HCT116 (cell line): ENCODE data around the gene PLA2G2F. TPM values are rescaled to one million over a fixed set of nuclear protein-coding genes. Genes with fewer than 3 reads are reported as not detected.

Experiments used
- ATAC-seq: fragments of 200-7000 bp; cut with Tn5 transposase; 2 replicates; pipeline ENCODE4 v1.9.1; 2020; ENCODE audit warnings: mild to moderate bottlenecking, moderate library complexity
- BruUV-seq: library from RNA; stranded (reverse); fragments of 400-500 nt; replicated peaks from 2 replicates; lab custom pipeline; 2021; lab: Mats Ljungman, UMichigan
- CTCF ChIA-PET: fragments of 300-600 bp; sonication (Branson Sonifier 250); formaldehyde crosslinking; loops from one replicate; lab custom pipeline; 2021; ENCODE audit warnings: antibody characterized with exemption; lab: Charles Lee
- POLR2A ChIA-PET: fragments of 300-600, 350-600 bp; sonication (Branson Sonifier 250); formaldehyde crosslinking; loops from one replicate; lab custom pipeline; 2021; ENCODE audit warnings: antibody characterized with exemption; lab: Charles Lee
- RAD21 ChIA-PET, 2 experiments: fragments of 300-600 bp; sonication (Branson Sonifier 250); formaldehyde crosslinking; loops; one replicate each; lab custom pipeline; 2023; ENCODE audit warnings: low total read pairs in 2 of 2; ENCODE audit not compliant: uncharacterized antibody in 2 of 2, unreplicated experiment in 2 of 2, low non-redundant PET in 1 of 2; lab: Charles Lee
- DNase-seq: peaks from one replicate; pipeline ENCODE4 v3.0.0-alpha.2; 2010; ENCODE audit warnings: low read depth, low spot score
- H2AFZ ChIP-seq: fragments of 200-600 bp; shearing (Covaris generic), sonication (generic); 2 replicates; pipeline ENCODE4 v1.6.1; 2017; ENCODE audit warnings: low read depth, mixed run types, mixed read lengths, antibody characterized with exemption, low read length; ENCODE audit not compliant: poor library complexity, severe bottlenecking
- H3K27ac ChIP-seq: 2 replicates; pipeline ENCODE4 v1.5.1; 2012; ENCODE audit warnings: low read depth, low read length
- H3K27me3 ChIP-seq: fragments of 200-600 bp; sonication (generic); 2 replicates; pipeline ENCODE4 v1.6.1; 2016; ENCODE audit warnings: mixed run types, low read length, mixed read lengths; ENCODE audit not compliant: insufficient read depth
- H3K36me3 ChIP-seq, 2 experiments: fragments of 200-500 bp in 1 of 2; fragments of 200-600 bp in 1 of 2; sonication (Bioruptor generic) in 1 of 2; sonication (generic) in 1 of 2; 2 replicates each; pipeline versions ENCODE4 v1.5.1 to v1.6.1; 2014 to 2016; ENCODE audit warnings: low read length in 2 of 2, inconsistent platforms in 1 of 2, mixed read lengths in 1 of 2, mixed run types in 1 of 2; ENCODE audit not compliant: insufficient read depth in 2 of 2, control insufficient read depth in 1 of 2
- H3K4me1 ChIP-seq, 2 experiments: fragments of 200-600 bp in 1 of 2; sonication (generic) in 1 of 2; 2 replicates each; pipeline versions ENCODE4 v1.5.1 to v1.6.1; 2012 to 2017; ENCODE audit warnings: low read length in 2 of 2, inconsistent platforms in 1 of 2, mild to moderate bottlenecking in 1 of 2, mixed read lengths in 1 of 2, mixed run types in 1 of 2, moderate library complexity in 1 of 2; ENCODE audit not compliant: insufficient read depth in 2 of 2, control insufficient read depth in 1 of 2
- H3K4me2 ChIP-seq: fragments of 200-600 bp; sonication (generic); 2 replicates; pipeline ENCODE4 v1.6.1; 2017; ENCODE audit warnings: mixed run types, low read length, mixed read lengths
- H3K4me3 ChIP-seq, 2 experiments: fragments of 200-600 bp in 1 of 2; sonication (generic) in 1 of 2; replicated peaks in 1 of 2; 2 replicates each; pipeline ENCODE4 v1.5.1; 2011 to 2016; ENCODE audit warnings: low read length in 2 of 2, control low read depth in 1 of 2, low read depth in 1 of 2, mild to moderate bottlenecking in 1 of 2, mixed read lengths in 1 of 2, mixed run types in 1 of 2
- H3K79me2 ChIP-seq: fragments of 200-600 bp; sonication (generic); 2 replicates; pipeline ENCODE4 v1.6.1; 2017; ENCODE audit warnings: mild to moderate bottlenecking, mixed run types, low read length, moderate library complexity, mixed read lengths; ENCODE audit not compliant: insufficient read depth
- H3K9ac ChIP-seq: fragments of 200-600 bp; sonication (generic); 2 replicates; pipeline ENCODE4 v1.6.1; 2016; ENCODE audit warnings: low read length, mixed read lengths
- H3K9me2 ChIP-seq: fragments of 200-600 bp; sonication (generic), shearing (Covaris generic); 2 replicates; pipeline ENCODE4 v1.6.1; 2017; ENCODE audit warnings: mixed run types, mild to moderate bottlenecking, moderate library complexity; ENCODE audit not compliant: insufficient read depth
- H3K9me3 ChIP-seq, 2 experiments: fragments of 200-500 bp in 1 of 2; fragments of 200-600 bp in 1 of 2; sonication (Bioruptor generic) in 1 of 2; sonication (generic) in 1 of 2; 2 replicates each; pipeline ENCODE4 v1.6.1; 2014 to 2017; ENCODE audit warnings: low read length in 2 of 2, mixed read lengths in 2 of 2, inconsistent platforms in 1 of 2, low read depth in 1 of 2, mild to moderate bottlenecking in 1 of 2, mixed run types in 1 of 2, moderate library complexity in 1 of 2; ENCODE audit not compliant: control insufficient read depth in 1 of 2, insufficient read depth in 1 of 2
- H4K20me1 ChIP-seq: fragments of 200-600 bp; sonication (generic), shearing (Covaris generic); 2 replicates; pipeline ENCODE4 v1.6.1; 2017; ENCODE audit warnings: mixed run types, mild to moderate bottlenecking, moderate library complexity; ENCODE audit not compliant: insufficient read depth
- ATF3 ChIP-seq: IDR thresholded peaks from 2 replicates; pipeline ENCODE4 v1.6.1; 2012
- CTCF ChIP-seq, 3 experiments: fragments of 200-600 bp in 1 of 3; sonication (generic) in 1 of 3; IDR thresholded peaks in 2 of 3; conservative IDR thresholded peaks in 1 of 3; 2 replicates each; pipeline ENCODE4 v1.5.1; 2012 to 2017; ENCODE audit warnings: low read depth in 2 of 3, low read length in 2 of 3, antibody characterized with exemption in 1 of 3, borderline replicate concordance in 1 of 3, control low read depth in 1 of 3, mild to moderate bottlenecking in 1 of 3, mixed read lengths in 1 of 3, mixed run types in 1 of 3, moderate library complexity in 1 of 3; ENCODE audit not compliant: insufficient read depth in 1 of 3
- EGR1 ChIP-seq: IDR thresholded peaks from 2 replicates; pipeline ENCODE4 v1.6.1; 2012; ENCODE audit warnings: low read depth
- FOSL1 ChIP-seq: IDR thresholded peaks from 2 replicates; pipeline ENCODE4 v1.6.1; 2012; ENCODE audit warnings: low read depth
- JUND ChIP-seq: IDR thresholded peaks from 2 replicates; pipeline ENCODE4 v1.6.1; 2012
- MAX ChIP-seq: IDR thresholded peaks from 2 replicates; pipeline ENCODE4 v1.6.1; 2012
- POLR2A ChIP-seq: IDR thresholded peaks from 2 replicates; pipeline ENCODE4 v1.7.0; 2011; ENCODE audit warnings: borderline replicate concordance; ENCODE audit not compliant: insufficient read depth, insufficient read length; ENCODE audit errors: extremely low read depth
- POLR2AphosphoS5 ChIP-seq: IDR thresholded peaks from 2 replicates; pipeline ENCODE4 v1.6.1; 2011; ENCODE audit warnings: mild to moderate bottlenecking, low read depth, low read length, moderate library complexity
- RAD21 ChIP-seq: IDR thresholded peaks from 2 replicates; pipeline ENCODE4 v1.6.1; 2012; ENCODE audit warnings: low read depth, mild to moderate bottlenecking
- REST ChIP-seq: IDR thresholded peaks from 2 replicates; pipeline ENCODE4 v1.6.1; 2012; ENCODE audit warnings: low read depth
- SIN3A ChIP-seq: IDR thresholded peaks from 2 replicates; pipeline ENCODE4 v1.6.1; 2012; ENCODE audit warnings: low read depth
- SP1 ChIP-seq: IDR thresholded peaks from 2 replicates; pipeline ENCODE4 v1.6.1; 2012; ENCODE audit warnings: low read depth
- SRF ChIP-seq: IDR thresholded peaks from 2 replicates; pipeline ENCODE4 v1.6.1; 2012; ENCODE audit warnings: low read depth
- YY1 ChIP-seq: IDR thresholded peaks from 2 replicates; pipeline ENCODE4 v1.6.1; 2011; ENCODE audit warnings: low read length, low read depth, moderate library complexity, mild to moderate bottlenecking; ENCODE audit not compliant: insufficient replicate concordance; ENCODE audit errors: extremely low read depth
- ZNF274 ChIP-seq: fragments of 200-500 bp; sonication (Bioruptor generic); IDR thresholded peaks from 2 replicates; pipeline ENCODE4 v1.6.1; 2014; ENCODE audit warnings: mild to moderate bottlenecking, low read depth, low read length, inconsistent platforms
- intact Hi-C: fragments of 100-400 bp; cut with micrococcal nuclease; formaldehyde crosslinking; loops from 2 replicates; pipeline ENCODE4 v1.10.0; 2022
- total RNA-seq: library from RNA; stranded (reverse); gene quantifications from one replicate; pipeline ENCODE4 v1.2.1, GENCODE V29; 2021; ENCODE audit not compliant: unreplicated experiment

The PLA2G2F gene
- total RNA-seq, 1 experiment from 2014 or later, result 0.12 TPM

- no peak overlapping the region for H3K27ac ChIP-seq
- RAD21 ChIA-PET, result no interaction called here
- H3K4me3 ChIP-seq, result no peak overlapping the region
- H3K36me3 ChIP-seq, result no peaks in the 10 kb centered on the region
- no peak overlapping the region for H3K9ac ChIP-seq
- intact Hi-C loops, result no loop called here
- H4K20me1 ChIP-seq, result no peaks in the 10 kb centered on the region
- BruUV-seq, result no TSS peak
- CTCF ChIA-PET, result no interaction called here
- H3K4me1 ChIP-seq, result no peaks in the 10 kb centered on the region
- H3K9me2 ChIP-seq, result no peaks in the 10 kb centered on the region
- POLR2A ChIA-PET, result no interaction called here
- no peak overlapping the region for H2AFZ ChIP-seq
- TF ChIP-seq EGR1, result no peak
- peak; percentile 19; the same call in 1 of the 2 replicates for TF ChIP-seq SP1
- H3K79me2 ChIP-seq, result no peaks in the 10 kb centered on the region
- H3K9me3 ChIP-seq, result no peaks in the 10 kb centered on the region
- ATAC-seq (peak; percentile 90), DNase-seq (peak; percentile 13)
- H3K27me3 ChIP-seq, result peaks cover 10% of the 10 kb centered on the region; the same call in 1 of the 2 replicates
- no peak overlapping the region for H3K4me2 ChIP-seq
These were observed 49.6 kb upstream of the PLA2G2F start for GRCh38 chr1:20089328-20090077.

GRCh38 chr1:20090119-20090518, 49.0 kb upstream of the PLA2G2F start:
- Histone ChIP-seq H4K20me1 (no peaks in the 10 kb centered on the region), H2AFZ (no peak overlapping the region), H3K27ac (no peak overlapping the region), H3K36me3 (no peaks in the 10 kb centered on the region), H3K4me1 (no peaks in the 10 kb centered on the region), H3K4me2 (no peak overlapping the region), H3K9ac (no peak overlapping the region), H3K9me3 (no peaks in the 10 kb centered on the region), H3K4me3 (no peak overlapping the region), H3K79me2 (no peaks in the 10 kb centered on the region), H3K27me3 (peaks cover 10% of the 10 kb centered on the region; the same call in 1 of the 2 replicates), H3K9me2 (no peaks in the 10 kb centered on the region)
- DNase-seq (no peak), ATAC-seq (no peak)
- RAD21 ChIA-PET, result no interaction called here
- CTCF ChIA-PET, result no interaction called here
- no TSS peak for BruUV-seq
- intact Hi-C loops, result no loop called here
- POLR2A ChIA-PET, result no interaction called here
- TF ChIP-seq SIN3A, result no peak
- TF ChIP-seq EGR1, result no peak
- TF ChIP-seq SRF, result no peak
- no peak for TF ChIP-seq MAX
- TF ChIP-seq POLR2AphosphoS5, result no peak
- no peak for TF ChIP-seq ATF3
- no peak for TF ChIP-seq CTCF (IDR thresholded peaks at IDR 0.05 in 2 of 3, conservative IDR thresholded peaks at IDR 0.05 in 1 of 3; ENCODE audit: borderline replicate concordance in 1 of 3, insufficient read depth in 1 of 3, low read depth in 2 of 3, low read length in 2 of 3)
- no peak for TF ChIP-seq REST
- no peak for TF ChIP-seq FOSL1
- no peak for TF ChIP-seq YY1
- no peak for TF ChIP-seq RAD21
- TF ChIP-seq POLR2A, result no peak
- no peak for TF ChIP-seq JUND
- TF ChIP-seq ZNF274, result no peak
